ENCODE measurements around the gene EFCAB11. TPM values are rescaled to one million over a fixed set of nuclear protein-coding genes. Genes with fewer than 3 reads are reported as not detected.

EFCAB11 gene
- total RNA-seq, 1 donor from 2014 or later, result 7.5 TPM

- no peak overlapping the region for H3K4me2 ChIP-seq (ENCODE audit: low read length)
- H3K36me3 Mint-ChIP-seq (ENCODE audit: low read depth, unreplicated experiment), result no peaks in the 10 kb centered on the region
- no peaks in the 10 kb centered on the region for H3K9me3 ChIP-seq (ENCODE audit: insufficient read depth, low read depth, low read length)
- H3K9me3 Mint-ChIP-seq (ENCODE audit: unreplicated experiment), result peaks cover 3% of the 10 kb centered on the region
- H3K27ac Mint-ChIP-seq (ENCODE audit: unreplicated experiment), result no peak overlapping the region
- H3K79me2 ChIP-seq (ENCODE audit: insufficient read depth, low read length), result no peaks in the 10 kb centered on the region
- H3K4me1 Mint-ChIP-seq (ENCODE audit: low read depth, unreplicated experiment), result peaks cover 10% of the 10 kb centered on the region
- H2AFZ ChIP-seq (ENCODE audit: low read depth, low read length), result no peak overlapping the region
- no peak overlapping the region for H3K4me3 ChIP-seq (ENCODE audit: insufficient read depth, low read depth, low read length)
- H4K20me1 ChIP-seq (ENCODE audit: insufficient read depth, low read length), result no peaks in the 10 kb centered on the region
- no peaks in the 10 kb centered on the region for H3K36me3 ChIP-seq (ENCODE audit: insufficient read depth, low read length)
- TF ChIP-seq EZH2 (IDR thresholded peaks at IDR 0.05; ENCODE audit: insufficient read depth, low read length), result no peak
- no peak for TF ChIP-seq CTCF (IDR thresholded peaks at IDR 0.05; ENCODE audit: insufficient read depth, low read depth, low read length)
- peaks cover 16% of the 10 kb centered on the region for H3K4me1 ChIP-seq (ENCODE audit: insufficient read depth, low read length)
- H3K4me3 Mint-ChIP-seq (ENCODE audit: unreplicated experiment), result no peak overlapping the region
- no peak overlapping the region for H3K27ac ChIP-seq (ENCODE audit: low read depth, low read length)
- no peaks in the 10 kb centered on the region for H3K27me3 ChIP-seq (ENCODE audit: insufficient read depth, low read length)
- FAIRE-seq, result no peak
- no peaks in the 10 kb centered on the region for H3K27me3 Mint-ChIP-seq (ENCODE audit: low read depth, unreplicated experiment)
- H3K9ac ChIP-seq (ENCODE audit: low read length), result no peak overlapping the region
- no peak for DNase-seq (ENCODE audit: low read depth)
Measured at GRCh38 chr14:89775946-89776345, 178.6 kb downstream of the EFCAB11 start.

DNA sequence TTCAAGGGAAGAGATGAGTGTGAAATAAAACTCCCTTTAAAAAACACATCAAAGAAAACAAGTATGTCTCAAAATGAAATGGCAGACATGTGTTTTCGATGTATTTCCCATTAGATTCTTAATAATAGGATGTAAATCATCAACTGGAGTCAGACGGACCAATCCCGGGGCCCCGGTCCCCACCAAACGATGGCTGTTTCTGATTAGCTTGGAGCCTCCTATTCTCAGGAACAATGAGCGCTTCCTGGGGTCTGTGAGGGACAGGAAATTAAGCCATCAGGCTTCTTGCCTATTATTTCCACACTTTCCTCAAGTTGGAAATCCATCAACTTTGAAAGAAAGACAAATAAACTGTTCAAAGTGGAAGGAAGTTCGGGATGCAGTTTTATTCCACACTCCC lies 179.4 kb downstream of the EFCAB11 start:
- H3K36me3 ChIP-seq (ENCODE audit: insufficient read depth, low read length), result no peaks in the 10 kb centered on the region
- H3K79me2 ChIP-seq (ENCODE audit: insufficient read depth, low read length), result no peaks in the 10 kb centered on the region
- H3K9ac ChIP-seq (ENCODE audit: low read length), result no peak overlapping the region
- peaks cover 10% of the 10 kb centered on the region for H3K4me1 Mint-ChIP-seq (ENCODE audit: low read depth, unreplicated experiment)
- no peaks in the 10 kb centered on the region for H3K9me3 ChIP-seq (ENCODE audit: insufficient read depth, low read depth, low read length)
- H3K4me1 ChIP-seq (ENCODE audit: insufficient read depth, low read length), result peaks cover 20% of the 10 kb centered on the region
- no peak overlapping the region for H3K4me3 ChIP-seq (ENCODE audit: insufficient read depth, low read depth, low read length)
- H3K27me3 Mint-ChIP-seq (ENCODE audit: low read depth, unreplicated experiment), result no peaks in the 10 kb centered on the region
- H3K27ac Mint-ChIP-seq (ENCODE audit: unreplicated experiment), result no peak overlapping the region
- no peak overlapping the region for H3K27ac ChIP-seq (ENCODE audit: low read depth, low read length)
- H3K27me3 ChIP-seq (ENCODE audit: insufficient read depth, low read length), result no peaks in the 10 kb centered on the region
- no peak overlapping the region for H3K4me3 Mint-ChIP-seq (ENCODE audit: unreplicated experiment)
- H2AFZ ChIP-seq (ENCODE audit: low read depth, low read length), result no peak overlapping the region
- TF ChIP-seq CTCF (IDR thresholded peaks at IDR 0.05; ENCODE audit: insufficient read depth, low read depth, low read length), result no peak
- no peak for TF ChIP-seq EZH2 (IDR thresholded peaks at IDR 0.05; ENCODE audit: insufficient read depth, low read length)
- no peaks in the 10 kb centered on the region for H4K20me1 ChIP-seq (ENCODE audit: insufficient read depth, low read length)
- FAIRE-seq (no peak), DNase-seq (ENCODE audit: low read depth) (no peak)
- no peak overlapping the region for H3K4me2 ChIP-seq (ENCODE audit: low read length)
- no peaks in the 10 kb centered on the region for H3K36me3 Mint-ChIP-seq (ENCODE audit: low read depth, unreplicated experiment)
- H3K9me3 Mint-ChIP-seq (ENCODE audit: unreplicated experiment), result peaks cover 3% of the 10 kb centered on the region

- Histone ChIP-seq H3K4me3 (ENCODE audit: insufficient read depth, low read depth, low read length) (no peak overlapping the region), H3K79me2 (ENCODE audit: insufficient read depth, low read length) (no peaks in the 10 kb centered on the region), H3K27ac (ENCODE audit: low read depth, low read length) (no peak overlapping the region), H4K20me1 (ENCODE audit: insufficient read depth, low read length) (no peaks in the 10 kb centered on the region), H3K9ac (ENCODE audit: low read length) (no peak overlapping the region), H3K9me3 (ENCODE audit: insufficient read depth, low read depth, low read length) (no peaks in the 10 kb centered on the region), H3K4me1 (ENCODE audit: insufficient read depth, low read length) (peaks cover 20% of the 10 kb centered on the region), H3K36me3 (ENCODE audit: insufficient read depth, low read length) (no peaks in the 10 kb centered on the region), H2AFZ (ENCODE audit: low read depth, low read length) (peak overlapping the region; percentile 42), H3K4me2 (ENCODE audit: low read length) (peak overlapping the region; percentile 47), H3K27me3 (ENCODE audit: insufficient read depth, low read length) (no peaks in the 10 kb centered on the region)
- H3K4me1 Mint-ChIP-seq (ENCODE audit: low read depth, unreplicated experiment), result peaks cover 10% of the 10 kb centered on the region
- H3K27me3 Mint-ChIP-seq (ENCODE audit: low read depth, unreplicated experiment), result no peaks in the 10 kb centered on the region
- TF ChIP-seq CTCF (IDR thresholded peaks at IDR 0.05; ENCODE audit: insufficient read depth, low read depth, low read length) (no peak), EZH2 (IDR thresholded peaks at IDR 0.05; ENCODE audit: insufficient read depth, low read length) (no peak)
- H3K9me3 Mint-ChIP-seq (ENCODE audit: unreplicated experiment), result peaks cover 2% of the 10 kb centered on the region
- H3K27ac Mint-ChIP-seq (ENCODE audit: unreplicated experiment), result no peak overlapping the region
- no peaks in the 10 kb centered on the region for H3K36me3 Mint-ChIP-seq (ENCODE audit: low read depth, unreplicated experiment)
- no peak for FAIRE-seq
- DNase-seq (ENCODE audit: low read depth), result peak; percentile 65
- no peak overlapping the region for H3K4me3 Mint-ChIP-seq (ENCODE audit: unreplicated experiment)
Measured at GRCh38 chr14:89773644-89774316, 180.8 kb downstream of the EFCAB11 start.
